ENCODE measurements around the gene ADGRV1.
"Not testable (repeated sequence)": the region's sequence is repeated elsewhere in the genome, so short reads cannot be mapped to it uniquely, and the experiment has no call there.

The ADGRV1 gene

GRCh38 chr5:90654215-90654614 lies 95.6 kb downstream of the ADGRV1 start:
- no peak for DNase-seq

- no peak for DNase-seq
These were observed 96.8 kb downstream of the ADGRV1 start for GRCh38 chr5:90655423-90655822.

GRCh38 chr5:90657030-90657429 lies 98.4 kb downstream of the ADGRV1 start:
- no peak for DNase-seq

- no peak for DNase-seq
These were observed 99.2 kb downstream of the ADGRV1 start for GRCh38 chr5:90657788-90658187.

GRCh38 chr5:90658620-90659019 lies 100.0 kb downstream of the ADGRV1 start:
- no peak for DNase-seq

GRCh38 chr5:90668079-90668565 lies 109.5 kb downstream of the ADGRV1 start:
- not testable (repeated sequence) for DNase-seq

GRCh38 chr5:90675222-90675621 lies 116.6 kb downstream of the ADGRV1 start:
- no peak for DNase-seq

GRCh38 chr5:90680921-90681563 lies 122.4 kb downstream of the ADGRV1 start:
- DNase-seq, result no peak

GRCh38 chr5:90682278-90682677 lies 123.7 kb downstream of the ADGRV1 start:
- no peak for DNase-seq

GRCh38 chr5:90685425-90686022 lies 126.9 kb downstream of the ADGRV1 start:
- DNase-seq, result no peak

GRCh38 chr5:90686363-90686762 lies 127.8 kb downstream of the ADGRV1 start:
- DNase-seq, result not testable (repeated sequence)

- DNase-seq, result not testable (repeated sequence)
These were observed 128.9 kb downstream of the ADGRV1 start for GRCh38 chr5:90687458-90687857.

GRCh38 chr5:90689064-90689463 lies 130.5 kb downstream of the ADGRV1 start:
- DNase-seq, result no peak

GRCh38 chr5:90690307-90690706 lies 131.7 kb downstream of the ADGRV1 start:
- DNase-seq, result no peak

GRCh38 chr5:90691533-90691932 lies 132.9 kb downstream of the ADGRV1 start:
- no peak for DNase-seq

- DNase-seq, result no peak
These were observed 137.6 kb downstream of the ADGRV1 start for GRCh38 chr5:90696153-90696552.

GRCh38 chr5:90700299-90700698 lies 141.7 kb downstream of the ADGRV1 start:
- DNase-seq, result no peak

- no peak for DNase-seq
These were observed 145.3 kb downstream of the ADGRV1 start for GRCh38 chr5:90703932-90704331.

GRCh38 chr5:90707698-90708097 lies 149.1 kb downstream of the ADGRV1 start:
- no peak for DNase-seq

- no peak for DNase-seq
These were observed 150.9 kb downstream of the ADGRV1 start for GRCh38 chr5:90709323-90710155.

- no peak for DNase-seq
These were observed 159.8 kb downstream of the ADGRV1 start for GRCh38 chr5:90718387-90718786.

GRCh38 chr5:90739567-90739966 lies 181.0 kb downstream of the ADGRV1 start:
- no peak for DNase-seq

GRCh38 chr5:90740244-90740799 lies 181.7 kb downstream of the ADGRV1 start:
- DNase-seq, result no peak

Measured in effector CD4-positive, alpha-beta T cell (primary cell).